ENCODE results near the gene LRPPRC. TPM values are rescaled to one million over a fixed set of nuclear protein-coding genes. Genes with fewer than 3 reads are reported as not detected.

Gene LRPPRC
- total and polyA plus RNA-seq, 9 of the 15 experiments (the other 6 are each of a cell fraction or from before 2014, with no cell fraction given): 41.5 to 214 (median 138) TPM

DNA sequence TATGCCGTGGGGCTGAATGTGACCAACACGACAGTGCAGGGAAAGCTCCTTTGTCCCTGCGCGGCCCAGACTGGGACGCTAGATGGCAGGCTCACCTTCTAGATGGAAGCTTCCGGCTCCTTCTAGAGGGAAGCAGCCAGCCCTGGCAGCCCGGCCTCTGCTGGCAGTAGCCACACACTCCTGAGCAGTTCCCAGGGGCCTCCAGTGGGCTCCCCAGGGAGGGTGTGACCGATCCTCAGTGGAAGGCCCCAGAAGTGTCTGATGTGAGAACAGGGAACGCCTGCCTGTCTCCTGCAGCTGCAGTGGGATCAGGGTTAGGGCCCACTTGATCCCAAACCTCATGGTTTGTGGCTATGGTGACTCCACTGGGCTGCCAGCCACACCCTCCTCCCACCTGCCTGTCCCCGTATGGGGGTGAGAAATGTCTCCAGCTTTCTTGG lies 48.5 kb upstream of the LRPPRC start (continued):
- TF ChIP-seq, protein P1, sequence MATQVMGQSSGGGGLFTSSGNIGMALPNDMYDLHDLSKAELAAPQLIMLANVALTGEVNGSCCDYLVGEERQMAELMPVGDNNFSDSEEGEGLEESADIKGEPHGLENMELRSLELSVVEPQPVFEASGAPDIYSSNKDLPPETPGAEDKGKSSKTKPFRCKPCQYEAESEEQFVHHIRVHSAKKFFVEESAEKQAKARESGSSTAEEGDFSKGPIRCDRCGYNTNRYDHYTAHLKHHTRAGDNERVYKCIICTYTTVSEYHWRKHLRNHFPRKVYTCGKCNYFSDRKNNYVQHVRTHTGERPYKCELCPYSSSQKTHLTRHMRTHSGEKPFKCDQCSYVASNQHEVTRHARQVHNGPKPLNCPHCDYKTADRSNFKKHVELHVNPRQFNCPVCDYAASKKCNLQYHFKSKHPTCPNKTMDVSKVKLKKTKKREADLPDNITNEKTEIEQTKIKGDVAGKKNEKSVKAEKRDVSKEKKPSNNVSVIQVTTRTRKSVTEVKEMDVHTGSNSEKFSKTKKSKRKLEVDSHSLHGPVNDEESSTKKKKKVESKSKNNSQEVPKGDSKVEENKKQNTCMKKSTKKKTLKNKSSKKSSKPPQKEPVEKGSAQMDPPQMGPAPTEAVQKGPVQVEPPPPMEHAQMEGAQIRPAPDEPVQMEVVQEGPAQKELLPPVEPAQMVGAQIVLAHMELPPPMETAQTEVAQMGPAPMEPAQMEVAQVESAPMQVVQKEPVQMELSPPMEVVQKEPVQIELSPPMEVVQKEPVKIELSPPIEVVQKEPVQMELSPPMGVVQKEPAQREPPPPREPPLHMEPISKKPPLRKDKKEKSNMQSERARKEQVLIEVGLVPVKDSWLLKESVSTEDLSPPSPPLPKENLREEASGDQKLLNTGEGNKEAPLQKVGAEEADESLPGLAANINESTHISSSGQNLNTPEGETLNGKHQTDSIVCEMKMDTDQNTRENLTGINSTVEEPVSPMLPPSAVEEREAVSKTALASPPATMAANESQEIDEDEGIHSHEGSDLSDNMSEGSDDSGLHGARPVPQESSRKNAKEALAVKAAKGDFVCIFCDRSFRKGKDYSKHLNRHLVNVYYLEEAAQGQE (IDR thresholded peaks at IDR 0.05; ENCODE audit: borderline replicate concordance): peak; percentile 74; the same call in 1 of the 2 replicates
- TF ChIP-seq, protein P1 (CRISPR knock-in tag; IDR thresholded peaks at IDR 0.05; ENCODE audit: low read depth): no peak
- TF ChIP-seq ZC3H4 (CRISPR knock-in tag; IDR thresholded peaks at IDR 0.05; ENCODE audit: borderline replicate concordance): no peak
- TF ChIP-seq, protein P2, sequence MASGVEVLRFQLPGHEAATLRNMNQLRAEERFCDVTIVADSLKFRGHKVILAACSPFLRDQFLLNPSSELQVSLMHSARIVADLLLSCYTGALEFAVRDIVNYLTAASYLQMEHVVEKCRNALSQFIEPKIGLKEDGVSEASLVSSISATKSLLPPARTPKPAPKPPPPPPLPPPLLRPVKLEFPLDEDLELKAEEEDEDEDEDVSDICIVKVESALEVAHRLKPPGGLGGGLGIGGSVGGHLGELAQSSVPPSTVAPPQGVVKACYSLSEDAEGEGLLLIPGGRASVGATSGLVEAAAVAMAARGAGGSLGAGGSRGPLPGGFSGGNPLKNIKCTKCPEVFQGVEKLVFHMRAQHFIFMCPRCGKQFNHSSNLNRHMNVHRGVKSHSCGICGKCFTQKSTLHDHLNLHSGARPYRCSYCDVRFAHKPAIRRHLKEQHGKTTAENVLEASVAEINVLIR (CRISPR knock-in tag; IDR thresholded peaks at IDR 0.05): no peak
- TF ChIP-seq CC2D1A (IDR thresholded peaks at IDR 0.05): peak; percentile 35; the same call in 1 of the 2 replicates
- no peak for TF ChIP-seq SMARCA4 (IDR thresholded peaks at IDR 0.05)
- TF ChIP-seq KLF16 (IDR thresholded peaks at IDR 0.05): 0 out of 2 replicates have a peak, but pooled peaks have one; percentile 47
- no peak for TF ChIP-seq POLR3A (IDR thresholded peaks at IDR 0.05; ENCODE audit: borderline replicate concordance, extremely low read depth, insufficient read depth, insufficient read length)
- 0 out of 2 replicates have a peak, but pooled peaks have one; percentile 13 for TF ChIP-seq TEAD4 (IDR thresholded peaks at IDR 0.05; ENCODE audit: low read length)
- TF ChIP-seq TEAD4 (CRISPR knock-in tag; IDR thresholded peaks at IDR 0.05; ENCODE audit: borderline replicate concordance): no peak
- TF ChIP-seq RB1 (IDR thresholded peaks at IDR 0.05; ENCODE audit: low read depth): peak; percentile 64; the same call in 1 of the 2 replicates
- no peak for TF ChIP-seq ZNF764 (CRISPR knock-in tag; IDR thresholded peaks at IDR 0.05; ENCODE audit: low read depth)
- TF ChIP-seq, protein P3, sequence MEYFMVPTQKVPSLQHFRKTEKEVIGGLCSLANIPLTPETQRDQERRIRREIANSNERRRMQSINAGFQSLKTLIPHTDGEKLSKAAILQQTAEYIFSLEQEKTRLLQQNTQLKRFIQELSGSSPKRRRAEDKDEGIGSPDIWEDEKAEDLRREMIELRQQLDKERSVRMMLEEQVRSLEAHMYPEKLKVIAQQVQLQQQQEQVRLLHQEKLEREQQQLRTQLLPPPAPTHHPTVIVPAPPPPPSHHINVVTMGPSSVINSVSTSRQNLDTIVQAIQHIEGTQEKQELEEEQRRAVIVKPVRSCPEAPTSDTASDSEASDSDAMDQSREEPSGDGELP (CRISPR knock-in tag; IDR thresholded peaks at IDR 0.05; ENCODE audit: borderline replicate concordance): peak; percentile 58; the same call in 1 of the 2 replicates
- no peak for TF ChIP-seq MCM5 (IDR thresholded peaks at IDR 0.05; ENCODE audit: low read depth)
- no peak for TF ChIP-seq CBFA2T2 (conservative IDR thresholded peaks at IDR 0.05)
- peak; percentile 62; the same call in 1 of the 2 replicates for TF ChIP-seq GABPB1 (CRISPR knock-in tag; IDR thresholded peaks at IDR 0.05)
- TF ChIP-seq HMG20B (CRISPR knock-in tag; IDR thresholded peaks at IDR 0.05): no peak
- no peak for TF ChIP-seq SIRT6 (IDR thresholded peaks at IDR 0.05; ENCODE audit: low read depth, low read length)
- TF ChIP-seq SOX6 (IDR thresholded peaks at IDR 0.05): peak; percentile 19; the same call in 1 of the 2 replicates
- 0 out of 2 replicates have a peak, but pooled peaks have one; percentile 14 for TF ChIP-seq EP300 (IDR thresholded peaks at IDR 0.05; ENCODE audit: low read length)
- peak; percentile 85 for TF ChIP-seq ETV1 (tag; conservative IDR thresholded peaks at IDR 0.05; ENCODE audit: low read depth)
- TF ChIP-seq HCFC1 (IDR thresholded peaks at IDR 0.05; ENCODE audit: low read depth, low read length): no peak

All from K562 (cell line).